GM12873 (cell line): ENCODE data around the gene ASGR2.

Source experiments
- CTCF ChIP-seq: IDR thresholded peaks from 2 replicates; pipeline ENCODE4 v1.5.1; 2012; ENCODE audit warnings: low read depth, mild to moderate bottlenecking, moderate library complexity, low read length, control low read depth; ENCODE audit not compliant: insufficient read depth; ENCODE audit errors: missing control alignments

The ASGR2 gene

GRCh38 chr17:7138800-7139381, 24.3 kb upstream of the ASGR2 start:
- TF ChIP-seq CTCF: no peak

- TF ChIP-seq CTCF: no peak
Observed at GRCh38 chr17:7137171-7137943, 22.7 kb upstream of the ASGR2 start.

GRCh38 chr17:7136266-7136877, 21.8 kb upstream of the ASGR2 start:
- TF ChIP-seq CTCF: peak; percentile 76

- TF ChIP-seq CTCF: no peak
Observed at GRCh38 chr17:7133916-7134315, 19.3 kb upstream of the ASGR2 start.

- peak; percentile 74 for TF ChIP-seq CTCF
Observed at GRCh38 chr17:7133424-7133823, 18.8 kb upstream of the ASGR2 start.

GRCh38 chr17:7132511-7133094, 18.0 kb upstream of the ASGR2 start:
- TF ChIP-seq CTCF: no peak

- no peak for TF ChIP-seq CTCF
Observed at GRCh38 chr17:7131423-7131791, 16.8 kb upstream of the ASGR2 start.
